IMR-90 (cell line): Measurements from ENCODE around the gene OSBPL2. TPM values are rescaled to one million over a fixed set of nuclear protein-coding genes. Genes with fewer than 3 reads are reported as not detected.

Experiments used
- ATAC-seq: fragments of 200-7000 bp; cut with Tn5 transposase; 2 replicates; pipeline ENCODE4 v1.9.1; 2020; ENCODE audit warnings: low read depth, mild to moderate bottlenecking, moderate library complexity
- BruUV-seq: library from RNA; stranded (reverse); fragments of 400-500 nt; replicated peaks from 2 replicates; lab custom pipeline; 2021; lab: Mats Ljungman, UMichigan
- CTCF ChIA-PET: fragments of 300-600 bp; formaldehyde crosslinking; extraction: SDS; loops from one replicate; lab custom pipeline; 2021; ENCODE audit warnings: antibody characterized with exemption; lab: Yijun Ruan, JAX
- POLR2A ChIA-PET: fragments of 300-600 bp; sonication (Branson Sonifier 250); formaldehyde crosslinking; loops from one replicate; lab custom pipeline; 2022; ENCODE audit warnings: antibody characterized with exemption; ENCODE audit not compliant: unreplicated experiment; lab: Charles Lee
- DNase-seq: peaks from one replicate; pipeline ENCODE4 v3.0.0; 2013
- H2AFZ ChIP-seq: replicated peaks from 2 replicates; pipeline ENCODE3; 2013; ENCODE audit warnings: low read length, mild to moderate bottlenecking; ENCODE audit not compliant: poor library complexity
- H2AK5ac ChIP-seq: 2 replicates; pipeline ENCODE4 v1.6.1; 2013; ENCODE audit warnings: low read depth, low read length, inconsistent platforms
- H2AK9ac ChIP-seq: replicated peaks from 2 replicates; pipeline ENCODE3; 2013; ENCODE audit warnings: mild to moderate bottlenecking, low read depth, low read length, moderate library complexity; ENCODE audit not compliant: poor library complexity
- H2BK120ac ChIP-seq: 2 replicates; pipeline ENCODE4 v1.6.1; 2013; ENCODE audit warnings: low read depth, low read length, inconsistent platforms
- H2BK15ac ChIP-seq: 3 replicates; pipeline ENCODE4 v1.6.1; 2013; ENCODE audit warnings: low read depth, low read length, inconsistent platforms
- H2BK20ac ChIP-seq: 2 replicates; pipeline ENCODE4 v1.6.1; 2013; ENCODE audit warnings: low read depth, mild to moderate bottlenecking, inconsistent platforms, low read length, moderate library complexity
- H2BK5ac ChIP-seq: 2 replicates; pipeline ENCODE4 v1.6.1; 2013; ENCODE audit warnings: mild to moderate bottlenecking, low read depth, low read length, inconsistent platforms; ENCODE audit not compliant: poor library complexity, severe bottlenecking
- H3K14ac ChIP-seq: replicated peaks from 2 replicates; pipeline ENCODE4 v1.6.1; 2013; ENCODE audit warnings: low read depth, low read length, inconsistent platforms
- H3K18ac ChIP-seq: 2 replicates; pipeline ENCODE4 v1.6.1; 2013; ENCODE audit warnings: low read depth, low read length, control low read depth
- H3K23ac ChIP-seq: 2 replicates; pipeline ENCODE4 v1.6.1; 2013; ENCODE audit warnings: low read depth, low read length, inconsistent platforms
- H3K27ac ChIP-seq: 2 replicates; pipeline ENCODE4 v1.5.1; 2013; ENCODE audit warnings: mild to moderate bottlenecking, control low read depth, low read length; ENCODE audit not compliant: insufficient read depth
- H3K27me3 ChIP-seq: 2 replicates; pipeline ENCODE4 v1.6.1; 2013; ENCODE audit warnings: low read length; ENCODE audit not compliant: control insufficient read depth, insufficient read depth
- H3K36me3 ChIP-seq: 2 replicates; pipeline ENCODE4 v1.6.1; 2013; ENCODE audit warnings: low read length, mixed read lengths; ENCODE audit not compliant: control insufficient read depth, insufficient read depth
- H3K4ac ChIP-seq: 2 replicates; pipeline ENCODE4 v1.6.1; 2013; ENCODE audit warnings: low read depth, low read length, inconsistent platforms
- H3K4me1 ChIP-seq: 2 replicates; pipeline ENCODE4 v1.6.1; 2013; ENCODE audit warnings: low read length, mixed read lengths; ENCODE audit not compliant: control insufficient read depth, insufficient read depth
- H3K4me2 ChIP-seq: 2 replicates; pipeline ENCODE4 v1.6.1; 2013; ENCODE audit warnings: low read depth, mild to moderate bottlenecking, control low read depth, low read length, moderate library complexity
- H3K4me3 ChIP-seq: 2 replicates; pipeline ENCODE4 v1.5.1; 2013; ENCODE audit warnings: low read depth, mild to moderate bottlenecking, control low read depth, low read length, moderate library complexity; ENCODE audit not compliant: insufficient read depth
- H3K56ac ChIP-seq: 2 replicates; pipeline ENCODE4 v1.6.1; 2013; ENCODE audit warnings: low read length, inconsistent platforms; ENCODE audit not compliant: insufficient read depth; ENCODE audit errors: extremely low read depth
- H3K79me1 ChIP-seq, 2 experiments: 2 replicates each; pipeline ENCODE4 v1.6.1; 2013; ENCODE audit warnings: low read length in 2 of 2, inconsistent platforms in 1 of 2, low read depth in 1 of 2
- H3K9ac ChIP-seq: 2 replicates; pipeline ENCODE4 v1.6.1; 2013; ENCODE audit warnings: low read depth, low read length, control low read depth
- H3K9me1 ChIP-seq: 2 replicates; pipeline ENCODE4 v1.6.1; 2013; ENCODE audit warnings: low read length, inconsistent platforms; ENCODE audit not compliant: insufficient read depth
- H3K9me3 ChIP-seq: 2 replicates; pipeline ENCODE4 v1.6.1; 2013; ENCODE audit warnings: low read length; ENCODE audit not compliant: control insufficient read depth, insufficient read depth
- H4K20me1 ChIP-seq: 2 replicates; pipeline ENCODE4 v1.6.1; 2013; ENCODE audit warnings: low read length, inconsistent platforms; ENCODE audit not compliant: insufficient read depth
- H4K5ac ChIP-seq: 2 replicates; pipeline ENCODE4 v1.6.1; 2013; ENCODE audit warnings: mild to moderate bottlenecking, low read depth, low read length, control low read depth
- H4K8ac ChIP-seq, 2 experiments: 2 replicates each; pipeline ENCODE4 v1.6.1; 2013; ENCODE audit warnings: low read depth in 2 of 2, low read length in 2 of 2, control low read depth in 1 of 2, inconsistent platforms in 1 of 2
- H4K91ac ChIP-seq: 2 replicates; pipeline ENCODE4 v1.6.1; 2013; ENCODE audit warnings: low read depth, low read length, inconsistent platforms; ENCODE audit not compliant: insufficient read depth
- BHLHE40 ChIP-seq: fragments of 150-350 bp; IDR thresholded peaks from 2 replicates; pipeline ENCODE4 v1.6.1; 2016; ENCODE audit warnings: mild to moderate bottlenecking, low read depth, low read length
- CEBPB ChIP-seq: IDR thresholded peaks from 2 replicates; pipeline ENCODE4 v1.6.1; 2012; ENCODE audit warnings: low read depth, low read length, improper control_type of control experiment
- CHD1 ChIP-seq: IDR thresholded peaks from 2 replicates; pipeline ENCODE4 v1.6.1; 2012; ENCODE audit warnings: low read depth, low read length, improper control_type of control experiment
- FOS ChIP-seq: fragments of 150-350 bp; IDR thresholded peaks from 2 replicates; pipeline ENCODE4 v1.6.1; 2016; ENCODE audit warnings: low read depth, low read length
- MAFK ChIP-seq: IDR thresholded peaks from 2 replicates; pipeline ENCODE4 v1.6.1; 2012; ENCODE audit warnings: low read depth, low read length, improper control_type of control experiment
- MAZ ChIP-seq: IDR thresholded peaks from 2 replicates; pipeline ENCODE4 v1.6.1; 2012; ENCODE audit warnings: low read depth, mild to moderate bottlenecking, low read length, improper control_type of control experiment, moderate library complexity, borderline replicate concordance
- RAD21 ChIP-seq: IDR thresholded peaks from 2 replicates; pipeline ENCODE4 v1.6.1; 2012; ENCODE audit warnings: low read length, improper control_type of control experiment
- RFX5 ChIP-seq: IDR thresholded peaks from 2 replicates; pipeline ENCODE4 v1.8.0; 2012; ENCODE audit warnings: low read depth, mild to moderate bottlenecking, low read length, moderate library complexity
- USF2 ChIP-seq: fragments of 150-350 bp; IDR thresholded peaks from 2 replicates; pipeline ENCODE4 v1.6.1; 2017; ENCODE audit warnings: mild to moderate bottlenecking, antibody characterized with exemption, low read length, low read depth
- WGBS, 2 experiments: methylation state at CpG; one replicate each; pipeline versions ENCODE4 v1.1.5 to v1.1.7; 2013; ENCODE audit warnings: missing lambda C conversion rate in 2 of 2; ENCODE audit not compliant: insufficient read length in 1 of 2; ENCODE audit errors: extremely low coverage in 2 of 2; 5-methylcytosine and 5-hydroxymethylcytosine counted together
- dilution Hi-C: fragments of 300-500 bp; cut with HindIII; formaldehyde crosslinking; loops from one replicate; pipeline ENCODE4 v1.14.3; 2018; ENCODE audit warnings: low sequenced_read_pairs; ENCODE audit not compliant: unreplicated experiment
- in situ Hi-C: fragments of 300-500 bp; cut with MboI; formaldehyde crosslinking; loops from 3 replicates; pipeline ENCODE4 v1.14.3; 2019; ENCODE audit warnings: low sequenced_read_pairs, inconsistent platforms, mixed read lengths
- intact Hi-C: fragments of 100-400 bp; cut with micrococcal nuclease; formaldehyde crosslinking; loops from 2 replicates; pipeline ENCODE4 v1.10.0; 2022
- polyA plus RNA-seq, 3 experiments: library from polyadenylated mRNA; depleted of rRNA; stranded (reverse); fragments of >200 nt; gene quantifications; 2 replicates each; pipeline ENCODE4 v1.2.3, GENCODE V29; 2012; ENCODE audit warnings: low replicate concordance in 1 of 3
- total RNA-seq: library from RNA; depleted of rRNA; stranded (reverse); fragments of >200 nt; gene quantifications from 2 replicates; pipeline ENCODE4 v1.2.3, GENCODE V29; 2012

Gene OSBPL2
- total and polyA plus RNA-seq, 2 of the 4 experiments (the other 2 are of a cell fraction), result 19.3 to 27.6 TPM

- no peak overlapping the region for H2AFZ ChIP-seq
- no peak overlapping the region for H2BK120ac ChIP-seq
- H3K56ac ChIP-seq, result no peak overlapping the region
- no peak for DNase-seq
- H3K9me3 ChIP-seq, result no peaks in the 10 kb centered on the region
- dilution Hi-C loops, result no loop called here
- no peak overlapping the region for H2BK20ac ChIP-seq
- H3K9me1 ChIP-seq, result no peaks in the 10 kb centered on the region
- H4K91ac ChIP-seq, result no peak overlapping the region
- H3K23ac ChIP-seq, result no peak overlapping the region
- no peak overlapping the region for H2BK5ac ChIP-seq
- no peak overlapping the region for H3K14ac ChIP-seq
- H4K20me1 ChIP-seq, result peaks cover 3% of the 10 kb centered on the region
- no peaks in the 10 kb centered on the region for H3K79me1 ChIP-seq
- no peak overlapping the region for H4K5ac ChIP-seq
- no peak overlapping the region for H3K4ac ChIP-seq
- ChIA-PET POLR2A (no interaction called here), CTCF (no interaction called here)
- in situ Hi-C loops, result no loop called here
- BruUV-seq, result no TSS peak
- H4K8ac ChIP-seq, result no peak overlapping the region
- H2AK9ac ChIP-seq, result no peak overlapping the region
- no peak overlapping the region for H3K4me3 ChIP-seq
- no peak overlapping the region for H3K18ac ChIP-seq
- H3K4me2 ChIP-seq, result no peak overlapping the region
- no peaks in the 10 kb centered on the region for H3K27me3 ChIP-seq
- WGBS, 2 experiments, result 89% methylated on average over 11 of the region's 16 CpGs; no CpG with 5 or more reads in 1 of the 2 experiments
- intact Hi-C loops, result no loop called here
- H3K9ac ChIP-seq, result no peak overlapping the region
- no peaks in the 10 kb centered on the region for H3K4me1 ChIP-seq
- H2AK5ac ChIP-seq, result no peak overlapping the region
- no peak overlapping the region for H3K27ac ChIP-seq
- peaks cover 62% of the 10 kb centered on the region for H3K36me3 ChIP-seq
- no peak for ATAC-seq
- H2BK15ac ChIP-seq, result no peak overlapping the region
- TF ChIP-seq BHLHE40 (no peak), CEBPB (no peak), MAZ (no peak), MAFK (no peak), RAD21 (no peak), RFX5 (no peak), USF2 (no peak), FOS (no peak), CHD1 (no peak)
Observed at GRCh38 chr20:62312662-62312977, 74.3 kb downstream of the OSBPL2 start.
